ENCODE data around the gene MAP2K5. TPM values are rescaled to one million over a fixed set of nuclear protein-coding genes. Genes with fewer than 3 reads are reported as not detected.
A peak's percentile ranks its signal among the peaks of the same experiment; 100 is the strongest.

Gene MAP2K5
- total RNA-seq, 1 donor: 8.9 TPM

GRCh38 chr15:67731112-67731721 lies 188.7 kb downstream of the MAP2K5 start:
- no peak overlapping the region for H3K4me3 ChIP-seq (ENCODE audit: low read depth, low read length)
- no peak for DNase-seq (ENCODE audit: low read depth)
- TF ChIP-seq CTCF (IDR thresholded peaks at IDR 0.05; ENCODE audit: insufficient read depth, low read length): no peak

GRCh38 chr15:67732164-67732563 lies 189.7 kb downstream of the MAP2K5 start:
- no peak for TF ChIP-seq CTCF (IDR thresholded peaks at IDR 0.05; ENCODE audit: insufficient read depth, low read length)
- DNase-seq (ENCODE audit: low read depth): no peak
- H3K4me3 ChIP-seq (ENCODE audit: low read depth, low read length): no peak overlapping the region

GRCh38 chr15:67732671-67733374 lies 190.3 kb downstream of the MAP2K5 start:
- H3K4me3 ChIP-seq (ENCODE audit: low read depth, low read length): no peak overlapping the region
- TF ChIP-seq CTCF (IDR thresholded peaks at IDR 0.05; ENCODE audit: insufficient read depth, low read length): no peak
- DNase-seq (ENCODE audit: low read depth): no peak

GRCh38 chr15:67735896-67736295 lies 193.4 kb downstream of the MAP2K5 start:
- DNase-seq (ENCODE audit: low read depth): no peak
- no peak overlapping the region for H3K4me3 ChIP-seq (ENCODE audit: low read depth, low read length)
- TF ChIP-seq CTCF (IDR thresholded peaks at IDR 0.05; ENCODE audit: insufficient read depth, low read length): no peak

- no peak overlapping the region for H3K4me3 ChIP-seq (ENCODE audit: low read depth, low read length)
- DNase-seq (ENCODE audit: low read depth): peak; percentile 18
- TF ChIP-seq CTCF (IDR thresholded peaks at IDR 0.05; ENCODE audit: insufficient read depth, low read length): no peak
Observed at GRCh38 chr15:67736810-67737209, 194.3 kb downstream of the MAP2K5 start.

GRCh38 chr15:67738056-67738455 lies 195.6 kb downstream of the MAP2K5 start:
- H3K4me3 ChIP-seq (ENCODE audit: low read depth, low read length): no peak overlapping the region
- DNase-seq (ENCODE audit: low read depth): no peak
- TF ChIP-seq CTCF (IDR thresholded peaks at IDR 0.05; ENCODE audit: insufficient read depth, low read length): no peak

All from fibroblast of the aortic adventitia (primary cell).